Measurements from ENCODE around the gene CENPQ. TPM values are rescaled to one million over a fixed set of nuclear protein-coding genes. Genes with fewer than 3 reads are reported as not detected.

The CENPQ gene
- total and polyA plus RNA-seq, 2 of the 13 experiments (the other 11 are each of a cell fraction or from before 2014, with no cell fraction given) = 9.1 to 20.1 TPM

- Histone ChIP-seq H3K4me2 (ENCODE audit: low read depth, low read length) (no peak overlapping the region), H3K79me2 (ENCODE audit: insufficient read depth, low read length) (no peaks in the 10 kb centered on the region), H2AFZ (ENCODE audit: low read length) (no peak overlapping the region), H3K9ac (ENCODE audit: insufficient read depth, low read depth, low read length) (no peak overlapping the region), H3K4me1 (ENCODE audit: insufficient read depth, low read length) (peaks cover 7% of the 10 kb centered on the region), H3K27ac (ENCODE audit: extremely low read length, insufficient read depth, low read length) (no peak overlapping the region), H4K20me1 (ENCODE audit: insufficient read depth, low read length) (no peaks in the 10 kb centered on the region), H3K4me3 (replicated peaks in 1 of 3; ENCODE audit: insufficient read depth in 1 of 3, low read depth in 2 of 3, low read length in 3 of 3) (no peak overlapping the region), H3K36me3 (replicated peaks in 1 of 2; ENCODE audit: control insufficient read depth in 1 of 2, insufficient read depth in 2 of 2, low read length in 2 of 2) (no peaks in the 10 kb centered on the region), H3K27me3 (ENCODE audit: control insufficient read depth in 1 of 2, insufficient read depth in 2 of 2, low read length in 2 of 2) (no peaks in the 10 kb centered on the region; a peak in 1 of 5 replicates), H3K9me3 (ENCODE audit: low read length) (no peaks in the 10 kb centered on the region)
- ATAC-seq (no peak), FAIRE-seq (no peak), DNase-seq (ENCODE audit: low spot score) (no peak)
- intact Hi-C loops (cut with micrococcal nuclease; ENCODE audit: unreplicated experiment) = no loop called here
- no peak for TF ChIP-seq ZNF383 (CRISPR knock-in tag; IDR thresholded peaks at IDR 0.05; ENCODE audit: borderline replicate concordance)
- no peak for TF ChIP-seq TIGD3 (CRISPR knock-in tag; IDR thresholded peaks at IDR 0.05; ENCODE audit: borderline replicate concordance)
- no peak for TF ChIP-seq XRCC5 (optimal IDR thresholded peaks at IDR 0.05; ENCODE audit: low read length)
- TF ChIP-seq MIER2 (CRISPR knock-in tag; IDR thresholded peaks at IDR 0.05) = no peak
- no peak for TF ChIP-seq ZKSCAN5 (CRISPR knock-in tag; IDR thresholded peaks at IDR 0.05)
- TF ChIP-seq KDM5A (IDR thresholded peaks at IDR 0.05; ENCODE audit: borderline replicate concordance, low read length) = no peak
- no peak for TF ChIP-seq MEIS1 (CRISPR knock-in tag; IDR thresholded peaks at IDR 0.05; ENCODE audit: borderline replicate concordance)
- TF ChIP-seq ARID5B (CRISPR knock-in tag; IDR thresholded peaks at IDR 0.05) = no peak
- TF ChIP-seq NR2F1 (CRISPR knock-in tag; IDR thresholded peaks at IDR 0.05) = no peak
- TF ChIP-seq POLR2A (IDR thresholded peaks at IDR 0.05; ENCODE audit: insufficient read depth in 1 of 2, low read depth in 2 of 2, low read length in 2 of 2) = no peak
- no peak for TF ChIP-seq EHMT2 (IDR thresholded peaks at IDR 0.05; ENCODE audit: borderline replicate concordance, low read depth, low read length)
- TF ChIP-seq HNRNPK (IDR thresholded peaks at IDR 0.05; ENCODE audit: low read depth, low read length, poor library complexity, severe bottlenecking) = no peak
- TF ChIP-seq POLR2G (IDR thresholded peaks at IDR 0.05; ENCODE audit: low read depth, low read length) = no peak
- no peak for TF ChIP-seq NR3C1 (CRISPR knock-in tag; IDR thresholded peaks at IDR 0.05)
- BruUV-seq (replicated peaks) = no TSS peak
- CTCF ChIA-PET (ENCODE audit: low intra/inter-chr PET ratio, low total read pairs) = interaction anchor here (1.4 kb wide), 1 partner anchor 9 kb away, joined by 6 read pairs; no protein-coding TSS in a partner anchor
- POLR2A ChIA-PET = no interaction called here
- in situ Hi-C loops (cut with HindIII; ENCODE audit: extremely low pct_ligation_motif_present, low pct_unique_long_range_greater_than_20kb) = no loop called here
Observed at GRCh38 chr6:49540614-49541013, 77.4 kb downstream of the CENPQ start.
